ENCODE measurements around the gene CHD2.

DNA sequence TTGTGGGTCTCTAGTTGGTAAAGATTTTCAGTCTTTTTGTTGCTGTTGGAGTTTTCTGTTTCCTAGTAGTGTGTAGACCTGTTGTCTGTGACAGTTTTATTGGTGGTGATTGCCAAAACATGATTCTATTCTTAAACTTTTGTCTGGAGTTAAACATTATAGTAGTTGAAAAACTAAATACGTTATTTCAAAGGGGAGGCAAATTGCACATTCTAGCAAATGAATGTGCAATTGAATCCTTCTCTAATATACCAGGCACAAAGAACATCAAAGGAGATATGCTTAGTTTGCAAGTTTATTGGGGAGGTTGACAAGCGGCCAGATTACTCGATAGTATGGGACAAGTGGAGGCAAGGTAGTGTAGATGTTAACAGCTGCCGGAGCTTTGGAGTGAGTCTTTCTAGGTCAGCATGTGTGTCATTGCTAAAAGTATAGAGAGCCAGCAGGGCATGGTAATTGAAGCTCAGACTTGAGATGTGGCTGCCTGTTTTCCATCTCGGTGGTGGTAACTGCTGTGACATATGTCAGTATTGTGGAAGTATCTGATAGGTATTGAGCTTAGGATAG is 20.6 kb downstream of the CHD2 start:
- TF ChIP-seq POLR2AphosphoS5 (IDR thresholded peaks at IDR 0.05; ENCODE audit: low read depth, low read length), result no peak
- no peak for TF ChIP-seq REST (IDR thresholded peaks at IDR 0.05; ENCODE audit: insufficient read depth in 1 of 2, low read depth in 2 of 2, low read length in 2 of 2)

Data from PFSK-1 (cell line).